T47D (cell line): ENCODE measurements around the gene PSMG4.

Experiments used
- DNase-seq, 2 experiments: peaks; one replicate each; pipeline versions ENCODE4 v3.0.0 to v3.0.0-alpha.2; 2011 to 2012; ENCODE audit warnings: low read depth in 1 of 2, low spot score in 1 of 2
- JUND ChIP-seq: IDR thresholded peaks from 2 replicates; pipeline ENCODE4 v1.6.1; 2012; ENCODE audit warnings: low read depth
- in situ Hi-C: cut with HindIII; loops from 2 replicates; pipeline ENCODE4 v1.10.0; 2016; ENCODE audit warnings: low sequenced_read_pairs, low pct_unique_long_range_greater_than_20kb

PSMG4 gene

DNA sequence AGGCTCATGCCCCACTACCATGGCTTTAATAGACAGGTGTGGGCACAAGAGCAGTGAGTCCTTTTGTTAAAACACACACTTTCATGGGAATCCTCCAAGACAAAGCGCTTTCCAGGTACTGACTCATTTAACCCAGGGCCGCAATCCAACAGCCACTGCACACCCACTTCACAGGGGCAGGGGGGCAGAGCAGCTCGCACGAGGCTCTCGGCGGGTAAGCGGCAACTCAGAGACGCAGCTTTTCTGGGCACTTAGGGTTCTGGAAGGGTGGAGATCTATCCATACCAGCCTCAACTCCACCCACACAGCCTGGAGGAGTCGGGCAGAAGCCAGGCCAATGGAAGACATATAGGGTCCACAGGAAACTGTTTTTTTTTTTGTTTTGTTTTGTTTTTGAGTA lies 28.6 kb downstream of the PSMG4 start:
- in situ Hi-C loops: no loop called here
- no peak for TF ChIP-seq JUND
- DNase-seq: no peak

GRCh38 chr6:3287976-3288707 lies 29.4 kb downstream of the PSMG4 start:
- no peak for DNase-seq
- in situ Hi-C loops: no loop called here
- TF ChIP-seq JUND: no peak

GRCh38 chr6:3288711-3289663 lies 30.2 kb downstream of the PSMG4 start:
- DNase-seq: no peak
- in situ Hi-C loops: no loop called here
- no peak for TF ChIP-seq JUND

GRCh38 chr6:3289664-3290055 lies 30.9 kb downstream of the PSMG4 start:
- no peak for TF ChIP-seq JUND
- DNase-seq: no peak
- in situ Hi-C loops: no loop called here

DNA sequence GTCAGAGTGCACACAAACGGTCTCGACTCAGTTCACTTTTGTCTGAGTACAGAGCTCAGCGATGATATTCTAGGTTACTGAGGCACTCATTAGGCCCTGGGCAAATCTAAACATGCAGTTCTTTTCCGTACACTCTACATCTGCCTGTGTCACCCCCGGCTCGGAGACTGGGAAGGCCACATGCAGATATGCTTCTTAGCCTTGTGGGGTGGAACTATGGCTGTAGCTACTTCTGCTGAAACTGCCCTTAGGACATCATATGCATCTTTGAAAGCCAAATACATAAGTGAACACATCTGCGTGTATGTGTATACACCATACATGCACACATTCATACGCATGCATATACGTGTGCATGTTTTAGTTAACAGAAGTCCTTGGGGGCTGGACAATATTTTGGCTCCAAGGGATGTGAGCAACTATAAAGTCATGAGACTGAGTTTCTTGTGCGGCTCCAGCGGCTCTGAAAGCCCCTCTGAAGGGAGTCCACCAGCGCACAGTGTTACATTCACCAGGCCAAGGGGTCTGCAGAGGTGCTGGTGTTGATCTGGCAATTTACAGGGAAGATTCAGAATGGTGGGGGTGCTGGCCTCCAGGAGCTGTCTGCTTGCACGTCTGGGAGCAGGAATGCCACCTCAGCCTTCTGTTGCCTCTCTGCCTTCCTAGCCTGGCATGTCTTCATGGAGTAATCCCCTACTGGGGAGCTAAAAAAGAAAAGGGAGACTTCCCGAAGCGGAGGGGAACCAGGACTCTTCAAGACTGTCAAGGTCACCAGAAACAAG lies 31.6 kb downstream of the PSMG4 start:
- no peak for TF ChIP-seq JUND
- no peak for DNase-seq
- in situ Hi-C loops: no loop called here

DNA sequence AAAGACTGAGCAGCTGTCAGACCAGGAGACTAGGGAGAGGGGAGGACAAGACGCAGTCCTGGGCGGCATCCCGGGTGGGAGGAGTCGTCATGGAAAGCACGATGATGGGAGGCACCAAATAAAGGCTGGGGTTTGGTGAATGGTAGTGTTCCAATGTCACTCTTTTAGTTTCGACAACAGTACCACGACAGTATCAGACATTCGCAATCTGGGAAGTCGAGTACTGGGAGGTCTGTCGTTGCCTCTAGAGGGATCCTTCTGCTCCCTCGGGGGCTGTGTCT lies 32.1 kb downstream of the PSMG4 start:
- TF ChIP-seq JUND: no peak
- DNase-seq: no peak
- in situ Hi-C loops: no loop called here

DNA sequence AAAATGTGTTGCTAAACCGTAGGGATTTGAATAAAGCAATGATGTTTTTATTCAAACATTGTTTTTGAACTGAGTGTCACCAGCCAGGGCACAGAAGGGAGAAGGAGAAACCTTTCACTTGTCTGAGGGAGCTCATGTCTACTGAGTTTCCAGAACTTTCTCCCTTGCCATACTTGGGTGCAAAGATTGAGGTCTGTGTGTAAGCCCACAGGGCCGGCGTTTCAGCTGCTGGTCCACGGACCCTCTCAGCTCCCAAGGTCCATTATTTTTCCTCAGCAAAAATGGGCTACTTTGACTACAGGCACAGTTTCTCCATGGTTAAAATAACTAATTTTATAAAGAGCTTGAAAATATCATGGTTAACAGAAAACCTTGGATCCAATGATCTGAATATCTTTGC lies 32.6 kb downstream of the PSMG4 start:
- in situ Hi-C loops: no loop called here
- no peak for TF ChIP-seq JUND

GRCh38 chr6:3291987-3292386 lies 33.2 kb downstream of the PSMG4 start:
- in situ Hi-C loops: no loop called here
- DNase-seq: no peak
- TF ChIP-seq JUND: no peak

More for the DNA sequence above, 32.6 kb downstream of the PSMG4 start:
- DNase-seq: no peak

- in situ Hi-C loops: no loop called here
Observed at GRCh38 chr6:3292431-3293197, 33.9 kb downstream of the PSMG4 start.

DNA sequence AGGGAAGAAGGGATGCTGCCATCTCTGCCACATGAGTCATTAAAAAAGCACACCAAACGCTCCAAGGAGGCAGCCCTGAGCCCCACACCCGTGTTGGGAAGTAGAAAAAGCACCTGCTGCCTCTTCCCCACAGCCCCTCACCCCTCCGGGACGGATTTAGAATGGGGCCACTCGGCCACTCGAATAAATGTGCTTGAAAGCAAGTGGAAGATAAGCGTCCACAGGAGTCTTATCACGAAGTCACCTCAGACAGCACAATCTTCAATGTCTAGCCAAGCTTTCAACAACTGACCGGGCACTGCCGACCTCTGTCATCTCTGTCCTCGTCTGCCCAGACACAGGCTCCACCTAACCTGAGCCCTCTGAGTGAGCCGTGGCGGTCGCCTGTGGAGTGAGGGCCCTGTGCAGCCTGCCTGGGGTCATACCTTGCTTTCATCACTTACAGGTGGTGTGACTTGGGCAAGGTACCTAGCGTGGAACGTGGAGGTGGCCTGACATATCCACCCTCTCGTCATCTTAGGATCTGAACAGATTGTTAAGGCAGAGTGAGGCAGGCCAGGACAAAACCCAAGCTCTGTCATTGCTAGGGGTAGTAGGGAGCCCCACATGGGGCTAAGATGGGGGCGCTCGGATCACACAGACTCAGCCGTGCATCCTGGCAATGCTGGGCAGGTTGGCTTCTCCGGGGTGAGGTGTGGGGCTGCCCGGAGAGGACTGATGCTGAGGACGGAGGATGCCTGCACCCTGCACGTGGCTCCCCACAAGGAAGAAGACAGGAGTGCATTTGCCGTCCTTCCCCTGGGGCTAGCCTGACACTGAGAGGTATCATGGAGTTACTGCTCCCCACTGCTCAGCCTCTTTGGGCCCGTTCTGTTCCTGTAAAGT lies 34.8 kb downstream of the PSMG4 start:
- in situ Hi-C loops: no loop called here
- DNase-seq: no peak
- no peak for TF ChIP-seq JUND

More at GRCh38 chr6:3292431-3293197, 33.9 kb downstream of the PSMG4 start:
- no peak for DNase-seq
- no peak for TF ChIP-seq JUND

GRCh38 chr6:3294396-3294795 lies 35.6 kb downstream of the PSMG4 start:
- in situ Hi-C loops: no loop called here
- no peak for TF ChIP-seq JUND
- DNase-seq: no peak
